ENCODE data around the gene STAG1.
"Not testable (repeated sequence)": the region's sequence is repeated elsewhere in the genome, so short reads cannot be mapped to it uniquely, and the experiment has no call there.

STAG1 gene

DNA sequence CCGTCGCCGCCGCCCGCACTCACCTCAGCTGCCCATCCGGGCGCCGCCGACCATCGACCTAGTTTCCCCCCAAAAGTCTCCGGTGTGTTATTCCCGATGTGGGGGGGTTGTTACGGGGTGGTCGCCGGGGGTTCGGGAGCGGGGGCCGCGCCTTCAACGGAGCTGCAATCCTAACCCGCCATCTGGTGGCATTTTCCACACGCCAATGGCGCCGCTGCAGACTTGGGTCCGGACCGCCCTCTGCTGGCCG is at the start of gene STAG1:
Gene STAG1 (minus strand): TSS at position 207 of the 250 bp plus-strand sequence. CDS start 121,480 bp downstream, outside the sequence.
- no peak for DNase-seq

DNA sequence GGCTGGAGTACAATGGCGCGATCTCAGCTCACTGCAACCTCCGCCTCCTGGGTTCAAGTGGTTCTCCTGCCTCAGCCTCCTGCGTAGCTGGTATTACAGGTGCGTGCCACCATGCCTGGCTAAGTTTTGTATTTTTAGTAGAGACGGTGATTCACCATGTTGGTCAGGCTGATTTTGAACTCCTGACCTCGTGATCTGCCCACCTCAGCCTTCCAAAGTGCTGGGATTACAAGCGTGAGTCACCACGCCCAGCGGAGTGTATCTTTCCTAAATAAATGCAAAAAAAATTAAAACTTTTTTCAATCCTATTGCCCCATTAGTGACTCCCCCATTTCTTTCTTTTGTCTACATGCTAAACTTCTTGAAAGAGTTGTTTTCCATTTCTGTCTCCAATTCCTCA is 49.0 kb upstream of the STAG1 start:
- DNase-seq: not testable (repeated sequence)

- DNase-seq: no peak
These were observed 40.6 kb upstream of the STAG1 start for GRCh38 chr3:136792556-136793330.

DNA sequence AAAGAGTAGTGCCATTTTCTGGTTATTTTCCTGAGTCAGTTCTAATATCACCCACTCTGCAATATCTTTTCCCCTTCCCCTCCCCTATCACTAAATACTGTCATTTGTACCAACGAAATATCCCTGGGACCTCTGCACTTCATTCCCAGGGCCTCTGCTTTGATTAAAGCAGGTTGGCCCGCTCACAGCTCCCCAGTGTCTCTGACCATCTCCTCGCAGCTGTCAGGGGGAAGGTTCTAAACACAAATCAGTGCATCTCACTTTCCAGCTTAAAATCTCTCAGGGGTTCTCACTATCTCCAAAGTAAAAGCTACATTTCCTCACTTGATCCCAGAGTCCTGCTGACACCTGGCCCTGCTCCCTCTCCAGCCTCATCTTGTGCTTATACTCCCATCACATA is 38.6 kb upstream of the STAG1 start:
- DNase-seq: no peak

- DNase-seq: no peak
These were observed 37.8 kb upstream of the STAG1 start for GRCh38 chr3:136789976-136790375.

DNA sequence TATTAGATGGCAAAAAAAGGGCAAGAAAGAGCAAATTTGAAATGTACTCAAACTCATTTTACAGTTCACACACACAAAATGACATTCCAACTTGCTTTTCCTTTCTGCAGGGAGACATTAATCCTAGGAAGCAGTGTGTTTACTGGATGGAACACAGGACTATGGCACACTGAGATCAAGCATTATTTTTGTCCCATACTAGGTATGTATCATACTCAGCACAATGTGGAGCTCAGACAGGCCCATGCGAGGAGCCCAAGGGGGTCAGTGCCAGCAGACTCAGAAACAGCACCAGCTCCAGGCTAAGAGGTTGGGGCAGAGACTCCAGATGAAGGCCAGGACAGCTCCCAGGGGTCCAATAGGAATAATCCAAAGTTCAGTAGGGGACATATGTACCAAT is 36.0 kb upstream of the STAG1 start:
- DNase-seq: no peak

- DNase-seq: no peak
These were observed 35.2 kb upstream of the STAG1 start for GRCh38 chr3:136787349-136787748.

DNA sequence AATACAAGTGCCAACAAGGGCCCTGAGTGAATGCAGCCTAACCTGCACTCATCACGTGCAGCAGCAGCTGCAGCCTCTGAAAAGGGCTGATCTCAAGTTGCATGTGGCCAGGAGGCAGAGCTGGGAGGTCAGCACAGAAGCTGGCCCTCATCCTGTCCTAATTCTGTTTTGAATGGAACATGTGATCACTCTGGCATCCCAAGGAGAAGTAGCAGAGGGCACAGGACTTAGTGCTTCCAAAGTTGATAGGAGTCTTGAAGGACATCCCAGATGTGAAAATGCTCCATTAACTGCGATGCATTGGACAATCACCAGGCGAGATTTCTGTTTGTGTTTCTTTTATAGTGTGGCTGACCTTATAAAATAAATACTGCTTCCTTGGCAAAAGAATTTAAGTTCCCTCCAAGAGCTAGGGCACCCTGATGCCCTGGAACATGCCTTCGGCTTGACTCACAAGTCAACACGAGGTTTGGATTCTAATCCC is 31.6 kb upstream of the STAG1 start:
- no peak for DNase-seq

- no peak for DNase-seq
These were observed 28.6 kb upstream of the STAG1 start for GRCh38 chr3:136780741-136781140.

GRCh38 chr3:136778865-136779264 is 26.7 kb upstream of the STAG1 start:
- no peak for DNase-seq

DNA sequence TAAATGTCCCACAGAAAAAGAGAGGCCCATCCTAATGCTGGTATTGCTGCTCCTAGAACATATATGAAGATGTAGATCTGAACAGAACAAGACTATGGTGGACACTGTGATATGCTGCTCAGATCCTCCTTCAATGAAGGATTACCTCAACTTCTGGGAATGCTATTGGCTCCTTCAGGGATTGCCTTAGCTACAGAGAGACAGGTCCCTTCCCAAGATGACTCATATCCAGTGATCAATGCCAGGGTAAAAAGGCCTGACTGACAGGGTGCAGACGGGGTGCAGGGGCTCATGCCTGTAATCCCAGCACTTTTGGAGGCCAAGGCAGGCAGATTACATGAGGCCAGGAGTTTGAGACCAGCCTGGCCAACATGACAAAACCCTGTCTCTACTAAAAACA is 20.5 kb upstream of the STAG1 start:
- no peak for DNase-seq

DNA sequence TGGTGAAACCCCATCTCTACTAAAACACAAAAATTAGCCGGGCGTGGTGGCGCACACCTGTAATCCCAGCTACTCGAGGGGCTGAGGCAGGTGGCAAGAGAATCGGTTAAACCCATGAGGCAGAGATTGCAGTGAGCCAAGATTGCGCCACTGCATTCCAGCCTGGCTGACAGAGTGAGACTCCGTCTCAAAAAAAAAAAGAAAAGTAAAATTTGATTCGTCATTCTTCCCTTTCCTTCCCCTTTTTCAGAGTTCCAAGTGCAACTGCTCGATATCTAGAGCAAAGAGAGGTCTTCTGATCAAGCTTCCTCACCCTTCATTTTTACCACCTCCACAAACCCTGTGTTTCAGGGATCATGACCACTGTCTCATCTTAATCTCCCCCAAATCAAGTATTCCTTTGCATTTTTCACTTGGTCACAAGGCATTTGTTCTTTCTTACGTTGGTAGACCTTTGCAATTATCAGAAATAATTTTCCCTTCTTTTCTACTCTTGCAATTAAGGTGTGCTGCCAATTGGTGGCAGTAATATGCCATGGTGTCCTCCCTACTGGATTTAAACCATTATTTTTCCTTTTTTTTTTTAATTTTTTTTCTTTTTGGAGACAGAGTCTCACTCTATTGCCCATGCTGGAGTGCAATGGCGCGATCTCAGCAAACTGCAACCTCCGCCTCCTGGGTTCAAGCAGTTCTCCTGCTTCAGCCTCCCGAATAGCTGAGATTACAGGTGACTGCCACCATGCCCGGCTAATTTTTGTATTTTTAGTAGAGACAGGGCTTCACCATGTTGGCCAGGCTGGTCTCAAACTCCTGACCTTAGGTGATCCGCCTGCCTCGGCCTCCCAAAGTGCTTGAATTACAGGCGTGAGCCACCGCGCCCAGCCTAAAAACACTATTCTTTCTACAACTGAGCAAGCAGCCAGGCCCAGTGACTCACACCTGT is 6.3 kb upstream of the STAG1 start:
- not testable (repeated sequence) for DNase-seq

- no peak for DNase-seq
These were observed 3.0 kb upstream of the STAG1 start for GRCh38 chr3:136755192-136755591.

DNA sequence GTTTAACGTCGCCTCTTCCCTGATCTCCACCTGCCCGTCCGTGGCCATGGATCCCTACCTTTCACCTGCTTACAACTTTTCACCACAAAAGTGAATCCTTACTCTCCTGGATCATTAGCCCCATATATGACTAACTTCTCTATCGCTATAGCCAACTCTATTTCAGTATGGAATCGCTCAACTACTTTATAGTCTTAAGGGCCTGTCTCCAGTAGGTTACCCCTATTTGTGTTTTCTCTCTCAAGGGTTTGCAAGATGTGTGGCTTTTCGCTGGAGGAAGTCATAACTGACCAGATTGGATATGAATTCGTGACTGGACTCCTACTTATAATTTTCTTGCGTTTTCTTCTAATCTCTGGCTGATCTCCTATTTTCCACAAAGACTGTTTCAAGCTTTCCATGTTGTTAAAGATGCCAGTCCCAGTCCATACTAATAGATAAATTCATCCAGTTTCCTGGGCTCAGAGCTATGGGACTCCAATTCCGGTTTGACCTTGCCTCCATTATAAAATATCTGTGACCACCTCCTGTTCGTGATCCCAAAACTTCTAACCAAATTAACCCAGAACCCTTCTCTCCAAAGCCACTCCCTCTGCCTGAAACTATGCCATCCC is 1.3 kb upstream of the STAG1 start:
- DNase-seq: no peak

DNA sequence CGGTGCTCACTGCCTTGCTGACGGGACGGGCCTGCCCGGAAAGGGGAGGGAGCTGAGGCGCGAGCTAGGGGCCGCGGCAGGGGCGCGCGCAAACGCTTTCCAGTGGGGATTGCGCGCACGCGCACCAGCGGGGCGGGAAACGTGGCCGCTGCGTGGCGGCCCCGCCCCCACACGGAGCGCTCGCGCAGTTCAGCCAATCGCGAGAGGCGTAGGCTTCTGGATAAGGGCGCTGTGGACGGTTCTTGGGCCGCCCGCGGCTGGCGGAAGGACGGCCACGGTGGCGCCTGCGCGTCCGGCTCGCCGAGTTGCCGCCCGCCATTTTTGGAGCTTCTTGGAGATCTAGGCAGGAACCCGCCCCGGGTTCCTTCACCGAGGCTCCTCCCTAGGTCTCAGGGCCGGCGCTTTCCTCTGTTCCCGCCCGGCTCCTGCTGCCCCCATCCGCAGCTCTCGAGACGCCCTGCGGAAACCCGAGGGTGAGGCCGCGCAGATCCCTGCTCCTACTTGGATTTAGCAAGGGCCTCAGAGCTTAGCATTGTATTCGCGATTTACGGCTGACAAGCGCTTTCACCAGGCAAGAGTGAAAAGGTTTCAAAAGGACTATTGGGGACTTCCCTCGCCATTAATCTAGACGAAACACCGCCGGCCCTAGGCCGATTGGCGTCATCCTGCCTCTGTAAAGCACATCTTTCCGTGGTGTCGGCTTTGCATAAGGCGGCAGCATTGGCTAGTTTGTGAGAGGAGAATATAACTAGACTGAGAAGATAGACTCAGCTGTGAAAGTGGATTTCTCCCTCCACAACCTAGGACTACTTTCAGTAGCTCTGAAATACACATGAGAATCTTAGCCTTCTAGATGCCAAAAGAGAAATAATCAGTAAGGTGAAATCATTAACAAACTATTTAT is 496 bp upstream of the STAG1 start:
- DNase-seq: peak; percentile 97 to 98

DNA sequence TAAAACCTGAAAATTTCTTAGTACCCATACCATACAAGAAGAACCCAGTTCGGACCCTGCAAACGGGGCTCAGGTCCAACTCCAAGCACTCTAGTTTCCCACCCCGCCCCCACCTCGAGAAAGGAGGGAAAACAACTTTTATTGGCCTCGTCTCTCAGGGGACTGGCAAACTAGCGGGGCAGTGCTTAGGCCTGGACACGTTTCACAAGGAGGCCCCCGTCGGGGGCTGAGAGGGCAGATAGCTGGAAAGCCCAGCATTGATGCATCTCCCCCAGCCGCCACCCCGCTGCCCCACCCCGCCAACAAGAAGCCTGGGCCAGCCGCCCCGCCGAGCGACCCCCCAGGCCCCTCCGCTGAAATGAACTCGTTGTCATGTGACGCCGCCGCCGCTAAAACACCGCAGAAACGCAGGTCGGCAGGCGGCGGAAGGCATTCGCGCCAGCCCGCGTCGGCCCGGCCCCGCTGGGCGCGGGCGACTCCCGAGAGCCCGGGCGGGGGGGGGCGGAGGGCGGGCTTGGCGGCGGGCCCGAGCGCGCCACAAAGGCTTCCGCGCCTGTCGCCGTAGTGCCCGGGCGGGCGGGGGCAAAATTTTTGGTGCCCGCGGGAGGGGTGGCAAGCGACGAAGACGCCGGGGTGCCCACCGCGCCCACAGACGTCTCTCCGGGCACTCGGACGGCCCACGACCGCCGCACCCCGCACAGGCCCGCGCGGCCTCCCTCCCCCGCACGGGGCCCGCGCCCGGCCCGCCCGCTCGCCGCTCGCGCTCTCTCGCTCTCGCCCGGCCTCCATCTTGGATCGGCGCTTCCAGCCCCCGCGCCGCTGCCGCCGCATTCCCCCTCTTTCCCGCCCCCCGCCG is 634 bp downstream of the STAG1 start:
- peak; percentile 48 to 67 for DNase-seq

DNA sequence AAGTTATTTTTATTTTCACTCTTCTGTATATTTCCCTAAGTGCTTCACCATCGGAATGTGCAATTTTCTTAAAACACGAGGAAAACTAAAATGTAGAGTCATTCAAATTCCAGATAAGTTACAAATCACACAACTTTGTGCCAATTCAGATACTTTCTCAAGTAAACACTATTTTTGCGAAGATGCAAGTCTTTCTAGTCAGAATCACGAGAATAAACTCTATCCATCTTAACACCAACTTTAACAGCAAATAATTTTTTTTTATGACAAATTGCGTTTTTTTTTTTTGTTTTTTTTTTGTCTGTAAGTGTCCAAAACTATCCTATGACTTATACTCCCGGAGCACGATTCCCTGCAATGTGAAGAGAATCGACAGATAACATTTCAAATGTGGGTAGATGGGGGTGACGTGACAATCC is 1.3 kb downstream of the STAG1 start:
- peak in 1 of 2 experiments; percentile 47 for DNase-seq

DNA sequence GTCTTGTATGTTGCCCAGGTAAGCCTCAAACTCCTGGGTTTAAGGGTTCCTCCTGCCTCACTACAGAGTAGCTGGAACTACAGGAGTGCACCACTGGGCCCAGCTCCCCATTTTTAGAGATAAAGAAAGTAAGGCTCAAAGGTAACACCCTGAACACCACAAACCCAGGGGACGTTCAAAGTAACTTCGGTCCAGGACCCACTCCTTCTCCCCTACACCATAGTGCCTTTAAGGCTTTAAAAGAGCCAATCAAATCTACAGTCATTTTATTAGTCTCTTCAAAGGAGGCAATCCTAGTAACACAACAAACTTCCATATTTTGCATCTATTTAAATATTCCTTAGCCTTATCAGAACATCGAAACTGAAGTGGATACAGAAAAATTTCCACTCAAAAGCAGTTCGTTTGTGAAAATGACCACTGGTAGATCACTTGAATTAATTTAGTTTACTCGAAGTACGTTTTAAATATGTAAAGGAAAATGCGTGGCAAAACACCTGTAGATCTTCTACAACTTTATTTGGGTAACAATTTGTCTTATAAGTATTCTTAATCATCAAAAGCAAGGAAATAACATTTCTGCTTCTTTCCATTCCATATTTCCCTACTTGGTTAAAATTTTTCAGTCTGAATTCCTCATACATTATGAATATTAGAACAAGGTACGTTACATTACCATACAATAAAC is 1.8 kb downstream of the STAG1 start:
- DNase-seq: no peak

DNA sequence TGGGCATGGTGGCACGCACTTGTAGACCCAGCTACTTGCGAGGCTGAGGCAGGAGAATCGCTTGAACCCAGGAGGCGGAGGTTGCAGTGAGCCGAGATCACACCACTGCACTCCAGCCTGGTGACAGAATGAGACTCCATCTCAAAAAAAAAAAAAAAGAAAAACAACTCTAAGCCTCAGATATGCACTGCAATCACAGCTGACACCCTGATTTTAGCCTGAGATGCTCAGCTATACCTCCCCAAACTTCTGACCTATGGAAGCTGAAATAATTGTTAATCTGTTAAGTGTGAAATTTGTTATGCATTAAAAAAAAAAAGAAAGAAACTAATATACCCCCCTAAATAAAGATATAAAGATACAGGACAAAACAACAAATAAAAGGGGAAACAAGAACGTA is 2.6 kb downstream of the STAG1 start:
- DNase-seq: not testable (repeated sequence)

- no peak for DNase-seq
These were observed 3.1 kb downstream of the STAG1 start for GRCh38 chr3:136749091-136749490.

- DNase-seq: no peak
These were observed 6.3 kb downstream of the STAG1 start for GRCh38 chr3:136745916-136746315.

Data from SW 1271 (cell line).